GM21717 (cell line): ENCODE measurements around the gene PGBD5.

Experiments
- ATAC-seq: cut with Tn5 transposase; IDR thresholded peaks from one replicate; pipeline ENCODE4 v1.9.1; 2021; ENCODE audit warnings: mild to moderate bottlenecking, moderate library complexity; ENCODE audit not compliant: unreplicated experiment

Gene PGBD5

GRCh38 chr1:230326971-230327891 lies 98.9 kb downstream of the PGBD5 start:
- ATAC-seq: no peak

DNA sequence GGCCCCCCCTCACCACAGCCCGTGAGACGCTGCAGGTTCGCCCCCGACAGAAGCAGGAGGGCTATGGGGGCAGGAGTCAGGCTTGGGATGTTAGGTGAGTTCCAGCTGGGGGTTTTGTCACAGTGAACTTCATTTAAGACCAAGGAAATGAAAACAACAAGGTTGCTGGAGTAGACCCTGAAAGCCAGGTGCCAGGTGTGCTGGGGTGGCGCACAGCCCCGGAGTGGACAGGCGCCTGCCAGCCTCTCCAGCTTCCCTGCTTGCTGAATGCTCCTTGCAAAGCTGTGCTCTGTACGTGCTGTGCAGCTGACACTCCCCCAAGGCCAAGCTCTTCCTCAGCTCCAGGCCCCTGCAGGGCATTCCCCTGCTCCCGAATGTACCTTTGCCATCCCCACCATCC lies 102.4 kb downstream of the PGBD5 start:
- no peak for ATAC-seq

- ATAC-seq: no peak
Observed at GRCh38 chr1:230322967-230323547, 103.1 kb downstream of the PGBD5 start.

GRCh38 chr1:230322421-230322756 lies 103.7 kb downstream of the PGBD5 start:
- ATAC-seq: no peak

DNA sequence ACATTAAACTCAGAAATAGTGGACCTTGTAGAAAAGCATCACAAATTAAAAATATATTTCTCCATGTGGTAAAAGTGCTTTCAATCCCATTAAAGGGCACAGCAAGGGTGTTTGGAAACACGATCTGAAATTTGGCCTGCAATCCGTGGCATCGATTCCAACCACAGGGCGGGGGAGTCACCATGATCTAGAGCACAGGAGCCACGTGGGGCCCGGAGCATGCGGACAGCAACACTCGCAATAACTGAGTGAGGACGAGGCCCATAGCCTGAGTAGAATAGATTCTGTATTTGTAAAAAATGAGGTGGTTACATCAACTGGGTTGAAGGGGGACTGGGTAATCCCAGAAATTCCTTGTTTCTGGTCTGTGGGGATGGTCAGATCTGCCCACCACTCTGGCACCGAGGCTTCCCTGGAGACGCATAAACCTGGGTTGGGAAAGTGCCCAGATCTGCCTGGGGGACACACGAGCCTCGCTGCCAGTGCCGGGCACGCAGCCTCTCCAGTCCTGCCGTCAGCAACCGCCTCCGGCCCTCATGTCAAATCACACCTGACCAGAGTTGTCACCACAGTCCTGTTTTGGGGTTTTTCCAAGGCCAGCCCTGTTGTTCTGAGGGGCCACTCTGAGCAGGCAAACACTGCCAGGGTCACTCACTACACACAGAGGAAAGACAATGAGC lies 104.3 kb downstream of the PGBD5 start:
- ATAC-seq: no peak

- no peak for ATAC-seq
Observed at GRCh38 chr1:230321341-230321740, 104.8 kb downstream of the PGBD5 start.

GRCh38 chr1:230320804-230321203 lies 105.3 kb downstream of the PGBD5 start:
- no peak for ATAC-seq

- no peak for ATAC-seq
Observed at GRCh38 chr1:230319014-230319747, 107.0 kb downstream of the PGBD5 start.

GRCh38 chr1:230317823-230318819 lies 108.0 kb downstream of the PGBD5 start:
- ATAC-seq: no peak

- ATAC-seq: no peak
Observed at GRCh38 chr1:230316864-230317745, 109.0 kb downstream of the PGBD5 start.

- no peak for ATAC-seq
Observed at GRCh38 chr1:230315099-230315498, 111.0 kb downstream of the PGBD5 start.

DNA sequence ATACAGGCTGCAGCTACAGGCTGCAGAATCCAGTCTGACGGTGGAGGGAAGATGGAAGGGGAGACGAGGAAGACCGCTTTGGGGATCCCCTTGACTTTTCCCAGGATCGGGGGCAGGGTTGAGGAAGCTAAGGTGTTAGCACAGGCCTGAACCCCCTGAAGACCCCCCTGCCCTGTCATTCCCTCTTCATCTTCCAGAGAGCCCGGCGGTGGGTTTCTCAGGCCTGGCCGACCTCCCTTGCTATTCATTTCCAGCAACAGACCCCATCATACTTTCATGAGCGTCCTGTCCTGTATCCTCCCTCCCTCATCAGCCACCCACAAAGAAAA lies 112.0 kb downstream of the PGBD5 start:
- ATAC-seq: no peak

DNA sequence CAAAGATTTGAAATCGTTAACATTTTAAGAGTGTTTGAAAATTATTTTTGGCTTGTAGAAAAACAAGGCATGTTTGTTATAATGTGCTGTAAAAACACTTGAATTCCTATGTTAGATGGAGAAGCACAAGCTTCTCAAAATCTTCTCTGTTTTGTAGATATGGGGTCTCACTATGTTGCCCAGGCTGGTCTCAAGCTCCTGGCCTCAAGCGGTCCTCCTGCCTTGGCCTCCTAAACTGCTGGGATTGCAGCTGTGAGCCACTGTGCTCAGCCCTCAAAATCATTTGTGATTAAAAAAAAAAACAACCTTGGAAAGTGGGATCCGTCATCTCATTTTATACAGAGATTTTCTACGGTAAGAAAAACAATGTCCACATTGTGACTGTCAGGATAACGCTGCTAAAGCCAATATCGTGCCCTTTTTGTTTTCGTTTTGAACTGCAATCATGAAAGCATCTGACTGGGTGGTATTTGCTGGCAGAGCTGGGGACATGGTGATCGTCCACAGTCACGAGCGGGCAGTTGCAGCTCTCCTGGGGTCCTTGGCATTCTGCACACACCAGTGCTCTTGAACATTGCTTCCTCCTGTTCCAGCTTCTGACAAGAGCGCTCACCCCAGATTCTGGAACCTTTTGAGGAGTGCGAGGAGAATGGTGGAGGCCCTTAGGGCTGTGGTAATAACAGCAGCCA lies 112.5 kb downstream of the PGBD5 start:
- no peak for ATAC-seq

DNA sequence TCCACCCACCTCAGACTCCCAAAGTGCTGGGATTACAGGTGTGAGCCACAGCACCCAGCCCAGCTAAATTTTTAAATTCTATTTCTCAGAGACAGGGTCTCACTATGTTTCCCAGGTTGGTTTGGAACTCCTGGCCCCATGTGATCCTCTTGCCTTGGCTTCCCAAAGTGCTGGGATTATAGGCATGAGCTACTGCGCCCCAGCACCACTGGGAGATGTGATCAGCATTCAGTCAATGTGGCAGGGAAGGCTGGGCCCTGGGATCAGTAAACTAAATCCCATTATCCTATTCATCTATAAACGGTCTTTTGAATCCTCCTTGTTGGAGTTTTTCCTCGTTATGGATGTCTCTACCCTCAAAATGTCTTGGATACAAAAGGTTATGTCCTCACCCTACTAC lies 113.5 kb downstream of the PGBD5 start:
- ATAC-seq: no peak

DNA sequence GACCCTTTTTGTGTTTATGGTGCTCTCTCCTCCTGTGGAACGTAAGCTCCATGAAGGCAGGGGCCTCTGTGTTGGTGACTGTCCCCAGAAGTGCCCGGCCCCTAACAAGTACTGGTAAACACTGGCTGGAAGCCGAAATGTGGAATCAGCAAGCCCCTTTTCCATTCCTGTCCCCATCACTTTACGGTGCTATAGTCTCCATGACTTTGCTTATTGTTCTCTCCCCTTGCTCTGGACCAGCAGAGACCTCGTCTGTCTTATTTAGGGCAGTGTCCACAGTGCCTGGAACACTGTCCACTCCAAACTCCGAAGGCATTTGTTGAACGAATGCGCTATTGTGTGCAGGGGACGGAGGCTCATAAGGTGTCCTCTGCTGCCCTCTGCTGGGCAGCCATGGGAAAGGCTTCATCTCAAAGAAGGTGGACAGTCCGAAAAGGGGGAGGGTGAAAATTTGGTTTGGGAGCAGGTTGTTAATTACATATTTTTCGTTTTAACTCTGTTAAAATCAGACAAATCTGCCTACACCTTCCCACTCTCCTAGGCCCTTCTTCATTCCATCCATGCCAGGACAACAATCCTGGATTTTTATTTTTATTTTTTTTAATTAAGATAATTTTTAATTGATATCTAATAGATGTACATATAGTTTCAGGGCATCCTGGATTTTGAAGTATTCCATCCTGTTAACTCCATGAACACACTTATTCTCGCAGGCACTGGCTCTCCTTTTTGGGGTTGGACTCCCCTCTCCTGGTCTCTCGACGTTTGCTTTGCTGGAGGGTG lies 115.6 kb downstream of the PGBD5 start:
- ATAC-seq: peak; percentile 54

GRCh38 chr1:230309646-230310177 lies 116.4 kb downstream of the PGBD5 start:
- no peak for ATAC-seq

- ATAC-seq: no peak
Observed at GRCh38 chr1:230308821-230309220, 117.3 kb downstream of the PGBD5 start.

DNA sequence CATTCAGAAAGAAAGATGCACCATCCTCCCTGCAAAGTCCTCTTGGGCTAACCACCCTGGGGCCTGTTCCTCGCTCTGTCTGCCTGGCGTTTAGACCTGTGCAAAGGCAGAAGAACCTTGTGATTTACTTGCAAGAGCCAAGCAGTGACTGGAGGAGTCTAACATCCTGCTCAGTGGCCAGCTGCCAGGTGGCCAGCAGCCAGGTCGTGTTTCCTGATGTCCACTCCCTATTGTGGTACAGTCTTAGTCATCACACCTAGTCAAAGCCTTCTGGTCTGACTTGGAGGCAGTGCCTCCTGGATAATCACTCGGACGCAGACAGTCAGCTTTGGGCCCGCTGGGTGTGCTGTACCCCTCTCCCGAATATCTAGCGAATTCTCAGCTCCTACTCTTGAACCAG lies 118.1 kb downstream of the PGBD5 start:
- no peak for ATAC-seq
